Measurements from ENCODE around the gene SWAP70. TPM values are rescaled to one million over a fixed set of nuclear protein-coding genes. Genes with fewer than 3 reads are reported as not detected.

The SWAP70 gene
- total RNA-seq, 2 donors from 2014 or later, result 28.8 to 30.7 TPM

DNA sequence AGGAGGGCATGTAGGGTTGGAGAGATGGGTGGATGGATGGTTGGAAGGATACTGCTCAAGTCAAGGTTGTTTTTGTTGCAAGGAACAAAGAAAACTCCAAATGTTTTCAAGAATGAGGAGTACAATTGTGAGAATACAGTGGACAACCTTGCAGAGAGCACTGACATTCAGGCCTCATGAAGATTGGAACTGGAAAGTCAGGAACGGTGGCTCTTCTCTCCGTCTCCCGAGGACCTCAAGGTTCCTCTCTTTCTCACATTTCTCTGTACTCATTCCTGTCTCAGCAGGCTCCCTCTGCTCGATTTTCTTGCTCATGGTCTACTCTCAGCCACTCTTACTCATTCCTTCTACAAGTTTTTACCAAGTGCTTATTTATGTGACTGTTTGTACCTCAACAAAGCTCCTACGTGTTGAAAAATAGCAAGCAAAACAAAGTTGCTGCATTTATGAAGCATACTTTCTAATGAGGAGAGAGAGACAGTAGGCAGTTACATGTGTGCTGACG lies 97.6 kb downstream of the SWAP70 start:
- Mint-ChIP-seq H3K4me1 (peaks cover 26% of the 10 kb centered on the region), H3K27ac (no peak overlapping the region), H3K9me3 (no peaks in the 10 kb centered on the region), H3K36me3 (ENCODE audit: low read depth) (no peaks in the 10 kb centered on the region), H3K27me3 (ENCODE audit: insufficient read depth) (no peaks in the 10 kb centered on the region), H3K4me3 (no peak overlapping the region)
- WGBS, 2 experiments (ENCODE audit: insufficient coverage in 1 of 2, insufficient read length in 1 of 2), result 88% methylated on average over 5 to 6 of the region's 6 CpGs
- no peak overlapping the region for H3K27ac ChIP-seq (ENCODE audit: low read depth, low read length)
- TF ChIP-seq, protein P1, sequence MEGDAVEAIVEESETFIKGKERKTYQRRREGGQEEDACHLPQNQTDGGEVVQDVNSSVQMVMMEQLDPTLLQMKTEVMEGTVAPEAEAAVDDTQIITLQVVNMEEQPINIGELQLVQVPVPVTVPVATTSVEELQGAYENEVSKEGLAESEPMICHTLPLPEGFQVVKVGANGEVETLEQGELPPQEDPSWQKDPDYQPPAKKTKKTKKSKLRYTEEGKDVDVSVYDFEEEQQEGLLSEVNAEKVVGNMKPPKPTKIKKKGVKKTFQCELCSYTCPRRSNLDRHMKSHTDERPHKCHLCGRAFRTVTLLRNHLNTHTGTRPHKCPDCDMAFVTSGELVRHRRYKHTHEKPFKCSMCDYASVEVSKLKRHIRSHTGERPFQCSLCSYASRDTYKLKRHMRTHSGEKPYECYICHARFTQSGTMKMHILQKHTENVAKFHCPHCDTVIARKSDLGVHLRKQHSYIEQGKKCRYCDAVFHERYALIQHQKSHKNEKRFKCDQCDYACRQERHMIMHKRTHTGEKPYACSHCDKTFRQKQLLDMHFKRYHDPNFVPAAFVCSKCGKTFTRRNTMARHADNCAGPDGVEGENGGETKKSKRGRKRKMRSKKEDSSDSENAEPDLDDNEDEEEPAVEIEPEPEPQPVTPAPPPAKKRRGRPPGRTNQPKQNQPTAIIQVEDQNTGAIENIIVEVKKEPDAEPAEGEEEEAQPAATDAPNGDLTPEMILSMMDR (conservative IDR thresholded peaks at IDR 0.05), result no peak
- no peaks in the 10 kb centered on the region for H3K9me3 ChIP-seq (ENCODE audit: control insufficient read depth, low read length)
- no peak overlapping the region for H3K9ac ChIP-seq (ENCODE audit: extremely low read depth, low read length, poor library complexity, severe bottlenecking)
- H3K4me1 ChIP-seq (ENCODE audit: control insufficient read depth, insufficient read depth, low read length), result peaks cover 10% of the 10 kb centered on the region
- no peak for DNase-seq
- H3K36me3 ChIP-seq (ENCODE audit: control insufficient read depth, insufficient read depth, low read length), result no peaks in the 10 kb centered on the region
- H3K4me3 ChIP-seq (ENCODE audit: low read length), result no peak overlapping the region
- H3K27me3 ChIP-seq (ENCODE audit: control insufficient read depth, insufficient read depth, low read length, poor library complexity, severe bottlenecking), result no peaks in the 10 kb centered on the region

DNA sequence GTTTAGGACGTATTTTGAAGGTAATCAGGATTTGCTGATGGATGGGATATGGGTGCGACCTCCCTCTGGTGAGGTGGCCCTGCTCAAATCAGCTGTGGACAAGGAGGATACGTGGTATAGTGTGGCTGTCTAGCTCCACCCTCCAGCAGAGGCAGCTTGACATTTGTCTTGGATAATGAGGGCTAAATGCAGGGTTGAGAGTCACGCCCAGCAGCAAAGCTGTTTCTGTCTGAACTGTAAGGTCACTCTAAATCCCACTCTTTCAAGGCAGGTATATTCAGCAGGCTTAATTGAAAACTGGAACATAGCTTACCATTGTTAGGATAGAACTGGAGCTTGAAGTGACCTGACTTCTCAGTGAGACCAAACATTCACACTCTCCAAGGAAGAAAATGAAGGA lies 98.7 kb downstream of the SWAP70 start:
- H3K27ac ChIP-seq (ENCODE audit: low read depth, low read length), result no peak overlapping the region
- Mint-ChIP-seq H3K27ac (no peak overlapping the region), H3K36me3 (ENCODE audit: low read depth) (no peaks in the 10 kb centered on the region), H3K4me3 (no peak overlapping the region), H3K9me3 (no peaks in the 10 kb centered on the region), H3K4me1 (peaks cover 26% of the 10 kb centered on the region), H3K27me3 (ENCODE audit: insufficient read depth) (no peaks in the 10 kb centered on the region)
- no peak overlapping the region for H3K9ac ChIP-seq (ENCODE audit: extremely low read depth, low read length, poor library complexity, severe bottlenecking)
- 89 to 94% methylated on average over 4 of the region's 4 CpGs for WGBS, 2 experiments (ENCODE audit: insufficient coverage in 1 of 2, insufficient read length in 1 of 2)
- no peaks in the 10 kb centered on the region for H3K27me3 ChIP-seq (ENCODE audit: control insufficient read depth, insufficient read depth, low read length, poor library complexity, severe bottlenecking)
- peaks cover 10% of the 10 kb centered on the region for H3K4me1 ChIP-seq (ENCODE audit: control insufficient read depth, insufficient read depth, low read length)
- no peaks in the 10 kb centered on the region for H3K36me3 ChIP-seq (ENCODE audit: control insufficient read depth, insufficient read depth, low read length)
- DNase-seq, result no peak
- TF ChIP-seq, protein P1 (conservative IDR thresholded peaks at IDR 0.05), result no peak
- no peaks in the 10 kb centered on the region for H3K9me3 ChIP-seq (ENCODE audit: control insufficient read depth, low read length)
- no peak overlapping the region for H3K4me3 ChIP-seq (ENCODE audit: low read length)

DNA sequence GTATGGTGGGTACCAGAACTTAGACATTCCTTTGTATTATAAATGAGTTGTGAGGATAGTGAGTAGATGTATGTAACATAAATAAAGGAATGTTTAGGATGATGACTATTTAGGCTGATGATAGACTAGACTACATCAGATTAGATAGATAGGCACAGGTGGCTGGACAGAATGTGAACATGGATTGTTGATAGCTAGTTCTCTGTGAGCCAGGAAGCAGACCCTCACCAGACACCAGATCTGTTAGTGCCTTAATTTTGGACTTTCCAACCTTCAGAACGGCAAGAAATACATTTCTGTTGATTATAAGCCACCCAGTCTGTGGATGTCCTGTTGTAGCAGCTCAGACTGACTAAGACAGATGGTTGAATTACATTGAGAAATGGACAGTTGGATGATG lies 99.4 kb downstream of the SWAP70 start:
- Mint-ChIP-seq H3K9me3 (no peaks in the 10 kb centered on the region), H3K4me3 (no peak overlapping the region), H3K27me3 (ENCODE audit: insufficient read depth) (no peaks in the 10 kb centered on the region), H3K36me3 (ENCODE audit: low read depth) (no peaks in the 10 kb centered on the region), H3K27ac (no peak overlapping the region), H3K4me1 (peaks cover 23% of the 10 kb centered on the region)
- Histone ChIP-seq H3K27ac (ENCODE audit: low read depth, low read length) (no peak overlapping the region), H3K9me3 (ENCODE audit: control insufficient read depth, low read length) (no peaks in the 10 kb centered on the region), H3K27me3 (ENCODE audit: control insufficient read depth, insufficient read depth, low read length, poor library complexity, severe bottlenecking) (no peaks in the 10 kb centered on the region), H3K4me1 (ENCODE audit: control insufficient read depth, insufficient read depth, low read length) (peaks cover 10% of the 10 kb centered on the region), H3K36me3 (ENCODE audit: control insufficient read depth, insufficient read depth, low read length) (no peaks in the 10 kb centered on the region), H3K4me3 (ENCODE audit: low read length) (no peak overlapping the region), H3K9ac (ENCODE audit: extremely low read depth, low read length, poor library complexity, severe bottlenecking) (no peak overlapping the region)
- TF ChIP-seq, protein P1 (conservative IDR thresholded peaks at IDR 0.05), result no peak
- DNase-seq, result no peak
- 83 to 100% methylated on average over 1 of the region's 1 CpG for WGBS, 2 experiments (ENCODE audit: insufficient coverage in 1 of 2, insufficient read length in 1 of 2)
